ENCODE data around the gene FDX1.

FDX1 gene

DNA sequence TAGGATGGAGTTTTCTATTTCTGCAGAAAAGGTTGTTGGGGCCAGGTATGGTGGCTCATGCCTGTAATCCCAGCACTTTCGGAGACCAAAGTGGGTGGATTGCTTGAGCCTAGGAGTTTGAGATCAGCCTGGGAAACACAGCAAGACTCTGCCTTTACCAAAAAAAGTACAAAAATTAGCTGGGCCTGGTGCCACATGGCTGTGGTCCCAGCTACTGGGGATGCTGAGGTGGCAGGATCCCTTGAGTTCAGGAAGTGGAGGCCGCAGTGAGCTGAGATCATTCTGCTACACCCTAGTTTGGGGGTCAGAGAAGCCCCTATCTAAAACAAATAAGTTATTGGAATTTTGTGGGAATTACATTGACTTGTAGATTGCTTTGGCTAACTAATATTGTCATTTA is 71.7 kb downstream of the FDX1 start:
- TF ChIP-seq GATA3 (IDR thresholded peaks at IDR 0.05; ENCODE audit: low read depth, low read length) (no peak), GATA2 (IDR thresholded peaks at IDR 0.05; ENCODE audit: low read depth, low read length) (no peak)

GRCh38 chr11:110505528-110506284 is 76.0 kb downstream of the FDX1 start:
- TF ChIP-seq GATA3 (IDR thresholded peaks at IDR 0.05; ENCODE audit: low read depth, low read length) (no peak), GATA2 (IDR thresholded peaks at IDR 0.05; ENCODE audit: low read depth, low read length) (no peak)

GRCh38 chr11:110507328-110507727 is 77.6 kb downstream of the FDX1 start:
- TF ChIP-seq GATA2 (IDR thresholded peaks at IDR 0.05; ENCODE audit: low read depth, low read length): no peak
- TF ChIP-seq GATA3 (IDR thresholded peaks at IDR 0.05; ENCODE audit: low read depth, low read length): no peak

- TF ChIP-seq GATA3 (IDR thresholded peaks at IDR 0.05; ENCODE audit: low read depth, low read length): no peak
- TF ChIP-seq GATA2 (IDR thresholded peaks at IDR 0.05; ENCODE audit: low read depth, low read length): no peak
Measured at GRCh38 chr11:110508786-110509185, 79.0 kb downstream of the FDX1 start.

GRCh38 chr11:110509472-110509871 is 79.7 kb downstream of the FDX1 start:
- TF ChIP-seq GATA3 (IDR thresholded peaks at IDR 0.05; ENCODE audit: low read depth, low read length) (no peak), GATA2 (IDR thresholded peaks at IDR 0.05; ENCODE audit: low read depth, low read length) (no peak)

- no peak for TF ChIP-seq GATA3 (IDR thresholded peaks at IDR 0.05; ENCODE audit: low read depth, low read length)
- TF ChIP-seq GATA2 (IDR thresholded peaks at IDR 0.05; ENCODE audit: low read depth, low read length): no peak
Measured at GRCh38 chr11:110512026-110512425, 82.3 kb downstream of the FDX1 start.

GRCh38 chr11:110513259-110513801 is 83.6 kb downstream of the FDX1 start:
- no peak for TF ChIP-seq GATA3 (IDR thresholded peaks at IDR 0.05; ENCODE audit: low read depth, low read length)
- no peak for TF ChIP-seq GATA2 (IDR thresholded peaks at IDR 0.05; ENCODE audit: low read depth, low read length)

GRCh38 chr11:110513846-110514437 is 84.2 kb downstream of the FDX1 start:
- TF ChIP-seq GATA2 (IDR thresholded peaks at IDR 0.05; ENCODE audit: low read depth, low read length): no peak
- no peak for TF ChIP-seq GATA3 (IDR thresholded peaks at IDR 0.05; ENCODE audit: low read depth, low read length)
